Ishikawa (cell line): ENCODE data around the gene AMZ1.

Experiments
- CEBPB ChIP-seq: IDR thresholded peaks from 2 replicates; pipeline ENCODE4 v1.6.1; 2012
- EGR1 ChIP-seq: IDR thresholded peaks from 2 replicates; pipeline ENCODE4 v1.6.1; 2012
- EP300 ChIP-seq: IDR thresholded peaks from 2 replicates; pipeline ENCODE4 v1.6.1; 2012; ENCODE audit warnings: borderline replicate concordance
- FOXM1 ChIP-seq: IDR thresholded peaks from 2 replicates; pipeline ENCODE4 v1.6.1; 2012; ENCODE audit warnings: low read depth, borderline replicate concordance
- NFIC ChIP-seq: IDR thresholded peaks from 2 replicates; pipeline ENCODE4 v1.6.1; 2012
- RAD21 ChIP-seq: IDR thresholded peaks from 2 replicates; pipeline ENCODE4 v1.6.1; 2012; ENCODE audit warnings: low read depth
- TAF1 ChIP-seq: IDR thresholded peaks from 2 replicates; pipeline ENCODE4 v1.6.1; 2012; ENCODE audit warnings: low read depth, mild to moderate bottlenecking
- TCF12 ChIP-seq: IDR thresholded peaks from 2 replicates; pipeline ENCODE4 v1.6.1; 2012; ENCODE audit warnings: low read depth
- ZBTB7A ChIP-seq: IDR thresholded peaks from 2 replicates; pipeline ENCODE4 v1.6.1; 2012; ENCODE audit warnings: low read depth
- TF ChIP-seq, protein P1 (sequence below): IDR thresholded peaks from 2 replicates; pipeline ENCODE4 v1.6.1; 2012
- TF ChIP-seq, protein P2 (sequence below): IDR thresholded peaks from 2 replicates; pipeline ENCODE4 v1.6.1; 2012; ENCODE audit warnings: low read depth, mild to moderate bottlenecking

DNA sequence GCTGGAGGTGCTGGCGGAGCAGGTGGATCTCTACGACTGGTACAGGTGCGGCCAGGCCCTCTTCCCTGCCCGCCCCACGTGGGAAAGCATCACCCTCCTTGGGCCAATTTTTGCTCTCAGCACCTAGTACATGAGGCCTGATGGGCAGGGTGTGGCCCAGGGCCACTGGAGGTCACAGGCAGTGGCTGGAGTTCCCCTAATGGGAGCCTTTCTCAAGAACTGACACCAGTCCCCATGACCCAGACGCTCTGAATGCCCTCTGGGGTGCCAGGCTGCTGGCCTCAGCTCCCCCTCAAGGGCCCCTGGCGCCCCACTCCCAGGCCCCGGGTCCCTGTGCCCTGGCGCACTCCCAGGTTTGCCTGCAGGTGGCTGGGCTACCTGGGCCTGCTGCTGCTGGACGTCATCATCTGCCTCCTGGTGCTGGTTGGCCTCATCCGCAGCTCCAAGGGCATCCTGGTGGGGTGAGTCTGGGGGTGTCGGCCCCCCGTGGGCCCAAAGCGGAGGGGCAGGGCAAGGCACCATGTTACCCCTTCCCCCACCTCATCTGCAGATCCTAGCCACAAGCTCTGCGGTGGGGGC, 40.3 kb upstream of the AMZ1 start:
- TF ChIP-seq NFIC = no peak
- no peak for TF ChIP-seq TAF1
- TF ChIP-seq RAD21 = no peak
- no peak for TF ChIP-seq FOXM1
- TF ChIP-seq, protein P1, sequence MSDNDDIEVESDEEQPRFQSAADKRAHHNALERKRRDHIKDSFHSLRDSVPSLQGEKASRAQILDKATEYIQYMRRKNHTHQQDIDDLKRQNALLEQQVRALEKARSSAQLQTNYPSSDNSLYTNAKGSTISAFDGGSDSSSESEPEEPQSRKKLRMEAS = no peak
- no peak for TF ChIP-seq EP300
- no peak for TF ChIP-seq ZBTB7A
- TF ChIP-seq TCF12 = no peak
- TF ChIP-seq, protein P2, sequence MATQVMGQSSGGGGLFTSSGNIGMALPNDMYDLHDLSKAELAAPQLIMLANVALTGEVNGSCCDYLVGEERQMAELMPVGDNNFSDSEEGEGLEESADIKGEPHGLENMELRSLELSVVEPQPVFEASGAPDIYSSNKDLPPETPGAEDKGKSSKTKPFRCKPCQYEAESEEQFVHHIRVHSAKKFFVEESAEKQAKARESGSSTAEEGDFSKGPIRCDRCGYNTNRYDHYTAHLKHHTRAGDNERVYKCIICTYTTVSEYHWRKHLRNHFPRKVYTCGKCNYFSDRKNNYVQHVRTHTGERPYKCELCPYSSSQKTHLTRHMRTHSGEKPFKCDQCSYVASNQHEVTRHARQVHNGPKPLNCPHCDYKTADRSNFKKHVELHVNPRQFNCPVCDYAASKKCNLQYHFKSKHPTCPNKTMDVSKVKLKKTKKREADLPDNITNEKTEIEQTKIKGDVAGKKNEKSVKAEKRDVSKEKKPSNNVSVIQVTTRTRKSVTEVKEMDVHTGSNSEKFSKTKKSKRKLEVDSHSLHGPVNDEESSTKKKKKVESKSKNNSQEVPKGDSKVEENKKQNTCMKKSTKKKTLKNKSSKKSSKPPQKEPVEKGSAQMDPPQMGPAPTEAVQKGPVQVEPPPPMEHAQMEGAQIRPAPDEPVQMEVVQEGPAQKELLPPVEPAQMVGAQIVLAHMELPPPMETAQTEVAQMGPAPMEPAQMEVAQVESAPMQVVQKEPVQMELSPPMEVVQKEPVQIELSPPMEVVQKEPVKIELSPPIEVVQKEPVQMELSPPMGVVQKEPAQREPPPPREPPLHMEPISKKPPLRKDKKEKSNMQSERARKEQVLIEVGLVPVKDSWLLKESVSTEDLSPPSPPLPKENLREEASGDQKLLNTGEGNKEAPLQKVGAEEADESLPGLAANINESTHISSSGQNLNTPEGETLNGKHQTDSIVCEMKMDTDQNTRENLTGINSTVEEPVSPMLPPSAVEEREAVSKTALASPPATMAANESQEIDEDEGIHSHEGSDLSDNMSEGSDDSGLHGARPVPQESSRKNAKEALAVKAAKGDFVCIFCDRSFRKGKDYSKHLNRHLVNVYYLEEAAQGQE = no peak
- no peak for TF ChIP-seq EGR1
- no peak for TF ChIP-seq CEBPB
